Neural progenitor cell (in vitro differentiated cells): Measurements from ENCODE around the gene RAPGEF2.

ENCODE experiments used
- EZH2 ChIP-seq: fragments of 200-600 bp; sonication (generic); IDR thresholded peaks from 2 replicates; pipeline ENCODE4 v1.6.1; 2017; ENCODE audit warnings: antibody characterized with exemption, mild to moderate bottlenecking, moderate library complexity
- EZH2phosphoT487 ChIP-seq: fragments of 200-600 bp; sonication (generic); IDR thresholded peaks from 2 replicates; pipeline ENCODE4 v1.6.1; 2017; ENCODE audit warnings: antibody characterized with exemption
- TF ChIP-seq, protein P1 (sequence below): fragments of 200-600 bp; sonication (generic); IDR thresholded peaks from 2 replicates; pipeline ENCODE4 v1.5.1; 2017; ENCODE audit warnings: antibody characterized with exemption, mild to moderate bottlenecking

DNA sequence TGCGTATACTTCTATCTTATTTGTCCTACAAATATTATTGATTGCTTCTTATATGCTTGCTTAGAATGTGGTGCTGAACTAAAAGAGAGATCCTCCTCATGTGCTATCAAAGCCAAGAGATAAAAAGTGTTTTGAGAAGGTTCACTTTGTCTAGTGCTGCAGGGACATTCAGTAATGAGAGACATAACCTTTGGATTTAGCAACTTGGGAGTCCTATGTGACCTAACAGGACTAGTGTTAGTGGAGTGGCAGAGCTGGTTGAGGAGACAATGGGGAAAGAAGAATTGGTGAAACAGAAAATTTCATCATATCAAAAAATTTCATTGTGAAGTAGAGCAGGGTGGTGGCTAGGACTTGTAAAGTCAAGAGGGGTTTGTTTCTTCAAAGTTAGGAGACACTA is 117.0 kb downstream of the RAPGEF2 start:
- TF ChIP-seq, protein P1, sequence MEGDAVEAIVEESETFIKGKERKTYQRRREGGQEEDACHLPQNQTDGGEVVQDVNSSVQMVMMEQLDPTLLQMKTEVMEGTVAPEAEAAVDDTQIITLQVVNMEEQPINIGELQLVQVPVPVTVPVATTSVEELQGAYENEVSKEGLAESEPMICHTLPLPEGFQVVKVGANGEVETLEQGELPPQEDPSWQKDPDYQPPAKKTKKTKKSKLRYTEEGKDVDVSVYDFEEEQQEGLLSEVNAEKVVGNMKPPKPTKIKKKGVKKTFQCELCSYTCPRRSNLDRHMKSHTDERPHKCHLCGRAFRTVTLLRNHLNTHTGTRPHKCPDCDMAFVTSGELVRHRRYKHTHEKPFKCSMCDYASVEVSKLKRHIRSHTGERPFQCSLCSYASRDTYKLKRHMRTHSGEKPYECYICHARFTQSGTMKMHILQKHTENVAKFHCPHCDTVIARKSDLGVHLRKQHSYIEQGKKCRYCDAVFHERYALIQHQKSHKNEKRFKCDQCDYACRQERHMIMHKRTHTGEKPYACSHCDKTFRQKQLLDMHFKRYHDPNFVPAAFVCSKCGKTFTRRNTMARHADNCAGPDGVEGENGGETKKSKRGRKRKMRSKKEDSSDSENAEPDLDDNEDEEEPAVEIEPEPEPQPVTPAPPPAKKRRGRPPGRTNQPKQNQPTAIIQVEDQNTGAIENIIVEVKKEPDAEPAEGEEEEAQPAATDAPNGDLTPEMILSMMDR, result no peak
- TF ChIP-seq EZH2phosphoT487, result no peak
- no peak for TF ChIP-seq EZH2
